Measurements from ENCODE around the gene ATG7.

- no peak for TF ChIP-seq CTCF (IDR thresholded peaks at IDR 0.05; ENCODE audit: insufficient read depth, low read length)
- no peak for TF ChIP-seq REST (IDR thresholded peaks at IDR 0.05; ENCODE audit: insufficient replicate concordance, low read depth)
- TF ChIP-seq POLR2AphosphoS5 (IDR thresholded peaks at IDR 0.05; ENCODE audit: low read depth): no peak
- TF ChIP-seq SPI1 (IDR thresholded peaks at IDR 0.05; ENCODE audit: borderline replicate concordance, low read depth): no peak
These were observed 281.4 kb downstream of the ATG7 start for GRCh38 chr3:11553436-11554235.

Data from HL-60 (cell line).